Left lung (tissue), 10 donors: ENCODE results near the gene BUD23. TPM values are rescaled to one million over a fixed set of nuclear protein-coding genes. Genes with fewer than 3 reads are reported as not detected.

ENCODE experiments used
- ATAC-seq: fragments of 200-7000 bp; cut with Tn5 transposase; one replicate; pipeline ENCODE4 v1.9.1; 2020; ENCODE audit warnings: moderate library complexity
- DNase-seq, 4 donors: peaks; one replicate each; pipeline ENCODE4 v3.0.0-alpha.2; 2013 to 2020
- H3K27ac ChIP-seq, 2 donors: fragments of 200-600 bp; sonication (generic) in 1 of 2; one replicate each; pipeline versions ENCODE4 v1.5.0 to v1.8.0; 2020 to 2021
- H3K27me3 ChIP-seq, 2 donors: fragments of 200-600 bp; sonication (generic) in 1 of 2; one replicate each; pipeline versions ENCODE4 v1.5.0 to v1.8.0; 2020 to 2021
- H3K36me3 ChIP-seq, 2 donors: fragments of 200-600 bp; sonication (generic) in 1 of 2; one replicate each; pipeline versions ENCODE4 v1.5.0 to v1.8.0; 2020 to 2021
- H3K4me1 ChIP-seq, 2 donors: fragments of 200-600 bp; one replicate each; pipeline ENCODE4 v1.8.0; 2021
- H3K4me3 ChIP-seq, 2 donors: fragments of 200-600 bp; sonication (generic) in 1 of 2; one replicate each; pipeline versions ENCODE4 v1.5.0 to v1.8.0; 2020 to 2021; ENCODE audit warnings: mild to moderate bottlenecking in 1 of 2
- H3K9me3 ChIP-seq, 2 donors: fragments of 200-600 bp; sonication (generic) in 1 of 2; one replicate each; pipeline versions ENCODE4 v1.5.0 to v1.8.0; 2020 to 2021
- CTCF ChIP-seq, 2 donors: fragments of 200-600 bp; sonication (generic) in 1 of 2; IDR thresholded peaks; one replicate each; pipeline versions ENCODE4 v1.5.0 to v1.8.0; 2021; ENCODE audit warnings: antibody characterized with exemption in 2 of 2
- intact Hi-C, 2 donors: fragments of 100-400 bp; cut with DNase I; formaldehyde crosslinking; loops; one replicate each; pipeline versions ENCODE4 v1.11.2 to v1.14.2; 2022
- polyA plus RNA-seq, 6 donors: library from polyadenylated mRNA; unstranded; fragments of 120-200 nt; gene quantifications; one replicate each; pipeline ENCODE4 v1.2.1, GENCODE V29; 2013; ENCODE audit not compliant: insufficient read length in 6 of 6
- total RNA-seq, 2 donors: library from RNA; stranded (reverse); fragmentation: NEBNext Ultra II Directional; extraction: Animal tissue kit (Norgen Biotek cat#: 25700); gene quantifications; one replicate each; pipeline ENCODE4 v1.2.1, GENCODE V29; 2021
- donor health status: DM: no; HTN: yes; CAD: no.
- donor health status: DM: no; HTN: no; CAD: no.

BUD23 gene
- total and polyA plus RNA-seq, 8 donors: 44.6 to 95.0 (median 77.8) TPM

- no peaks in the 10 kb centered on the region for H3K27me3 ChIP-seq
- no peak for DNase-seq
- H3K36me3 ChIP-seq: peaks cover 0 to 98% of the 10 kb centered on the region in 2 donors
- no peaks in the 10 kb centered on the region for H3K9me3 ChIP-seq
- intact Hi-C loops: no loop called here
- ATAC-seq: no peak
- H3K4me3 ChIP-seq: no peak overlapping the region
- no peak for TF ChIP-seq CTCF (IDR thresholded peaks at IDR 0.05)
- no peaks in the 10 kb centered on the region for H3K4me1 ChIP-seq
- H3K27ac ChIP-seq: no peak overlapping the region
Observed at GRCh38 chr7:73696372-73696771, 13.0 kb downstream of the BUD23 start.

- Histone ChIP-seq H3K27ac (no peak overlapping the region), H3K27me3 (peaks cover 0 to 7% of the 10 kb centered on the region in 2 donors), H3K4me1 (no peaks in the 10 kb centered on the region), H3K36me3 (peaks cover 0 to 93% of the 10 kb centered on the region in 2 donors), H3K4me3 (no peak overlapping the region), H3K9me3 (no peaks in the 10 kb centered on the region)
- intact Hi-C loops: no loop called here
- no peak for DNase-seq
- TF ChIP-seq CTCF (IDR thresholded peaks at IDR 0.05): no peak
- no peak for ATAC-seq
Observed at GRCh38 chr7:73698410-73698809, 15.0 kb downstream of the BUD23 start.

GRCh38 chr7:73699370-73700068, 16.1 kb downstream of the BUD23 start:
- ATAC-seq (no peak), DNase-seq (no peak)
- Histone ChIP-seq H3K27ac (no peak overlapping the region), H3K4me1 (peaks cover 2 to 7% of the 10 kb centered on the region in 2 donors), H3K27me3 (peaks cover 0 to 18% of the 10 kb centered on the region in 2 donors), H3K4me3 (no peak overlapping the region), H3K36me3 (peaks cover 0 to 82% of the 10 kb centered on the region in 2 donors), H3K9me3 (no peaks in the 10 kb centered on the region)
- intact Hi-C loops: no loop called here
- no peak for TF ChIP-seq CTCF (IDR thresholded peaks at IDR 0.05)

- Histone ChIP-seq H3K9me3 (no peaks in the 10 kb centered on the region), H3K4me1 (peaks cover 2 to 9% of the 10 kb centered on the region in 2 donors), H3K27me3 (peaks cover 0 to 21% of the 10 kb centered on the region in 2 donors), H3K36me3 (peaks cover 0 to 77% of the 10 kb centered on the region in 2 donors), H3K27ac (no peak overlapping the region), H3K4me3 (no peak overlapping the region)
- DNase-seq (no peak), ATAC-seq (no peak)
- intact Hi-C loops: no loop called here
- no peak for TF ChIP-seq CTCF (IDR thresholded peaks at IDR 0.05)
Observed at GRCh38 chr7:73700069-73700423, 16.6 kb downstream of the BUD23 start.

GRCh38 chr7:73700581-73701134, 17.3 kb downstream of the BUD23 start:
- no peaks in the 10 kb centered on the region for H3K9me3 ChIP-seq
- H3K27me3 ChIP-seq: peaks cover 0 to 27% of the 10 kb centered on the region in 2 donors
- intact Hi-C loops: no loop called here
- H3K27ac ChIP-seq: no peak overlapping the region
- ATAC-seq: no peak
- no peak overlapping the region for H3K4me3 ChIP-seq
- no peak for TF ChIP-seq CTCF (IDR thresholded peaks at IDR 0.05)
- H3K36me3 ChIP-seq: peaks cover 0 to 71% of the 10 kb centered on the region in 2 donors
- peaks cover 2 to 9% of the 10 kb centered on the region in 2 donors for H3K4me1 ChIP-seq
- DNase-seq: no peak
